SH-SY5Y (cell line): Measurements from ENCODE around the gene SERP2.

Source experiments
- GATA2 ChIP-seq: IDR thresholded peaks from 2 replicates; pipeline ENCODE4 v1.6.1; 2011; ENCODE audit warnings: mild to moderate bottlenecking, low read depth, low read length
- GATA3 ChIP-seq: IDR thresholded peaks from 2 replicates; pipeline ENCODE4 v1.6.1; 2011; ENCODE audit warnings: low read depth, mild to moderate bottlenecking, low read length, moderate library complexity

DNA sequence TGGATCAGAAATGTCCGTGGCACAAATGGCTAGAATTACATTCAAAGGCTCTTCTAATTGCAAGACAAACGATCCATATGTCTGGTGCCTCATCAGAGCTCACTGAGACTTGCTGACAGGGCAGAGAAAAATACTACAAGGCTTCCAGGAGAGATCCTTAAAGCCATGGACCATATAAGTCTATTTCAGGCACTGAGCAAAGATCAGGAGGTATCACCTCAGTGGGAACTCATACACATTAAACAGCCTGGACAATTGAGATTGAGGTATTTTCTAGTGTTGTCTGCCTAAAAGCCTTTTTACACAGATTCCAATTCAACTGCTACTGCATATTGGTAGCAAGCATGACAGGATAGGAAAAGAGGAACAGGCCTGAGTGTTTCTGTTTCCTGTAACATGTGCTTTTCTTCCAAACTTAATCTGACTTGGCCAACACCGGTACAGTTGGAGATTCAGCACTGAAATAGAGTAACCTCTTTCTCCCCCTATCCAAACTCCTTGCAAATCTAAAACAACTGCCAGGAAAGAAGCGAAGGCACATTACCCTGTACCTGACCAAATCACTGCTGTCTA lies 65.9 kb downstream of the SERP2 start:
- TF ChIP-seq GATA3 (no peak), GATA2 (no peak)
